Common myeloid progenitor, CD34-positive (primary cell): ENCODE data around the gene LYPLA2.
"Not testable (repeated sequence)": the region's sequence is repeated elsewhere in the genome, so short reads cannot be mapped to it uniquely, and the experiment has no call there.

ENCODE experiments used
- CTCF ChIA-PET: fragments of 350-600 bp; sonication (Branson Sonifier 250); formaldehyde crosslinking; loops from one replicate; lab custom pipeline; 2021; ENCODE audit warnings: antibody characterized with exemption; lab: Charles Lee
- POLR2A ChIA-PET: fragments of 350-600 bp; sonication (Branson Sonifier 250); formaldehyde crosslinking; loops from one replicate; lab custom pipeline; 2021; ENCODE audit warnings: antibody characterized with exemption; lab: Charles Lee
- DNase-seq, 3 donors: peaks; one replicate each; pipeline versions ENCODE4 v3.0.0 to v3.0.0-alpha.2; 2013
- H3K27ac ChIP-seq, 2 experiments: 1 replicate in 1 of 2; 2 replicates in 1 of 2; pipeline ENCODE4 v1.7.0; 2013; ENCODE audit warnings: inconsistent platforms in 2 of 2, low read length in 2 of 2, mild to moderate bottlenecking in 2 of 2, low read depth in 1 of 2, moderate library complexity in 1 of 2; ENCODE audit not compliant: severe bottlenecking in 2 of 2, insufficient read depth in 1 of 2, poor library complexity in 1 of 2
- H3K27me3 ChIP-seq, 5 experiments: replicated peaks in 2 of 5; 1 replicate in 3 of 5; 2 replicates in 2 of 5; pipeline versions ENCODE4 v1.6.1 to v1.7.0; 2013; ENCODE audit warnings: low read length in 4 of 5, mild to moderate bottlenecking in 2 of 5, moderate library complexity in 2 of 5, inconsistent platforms in 1 of 5; ENCODE audit not compliant: insufficient read depth in 5 of 5, control insufficient read depth in 4 of 5
- H3K36me3 ChIP-seq, 4 experiments: 1 replicate in 2 of 4; 2 replicates in 2 of 4; pipeline versions ENCODE4 v1.6.1 to v1.7.0; 2013; ENCODE audit warnings: low read length in 3 of 4, control low read depth in 1 of 4, mild to moderate bottlenecking in 1 of 4; ENCODE audit not compliant: control insufficient read depth in 4 of 4, insufficient read depth in 4 of 4
- H3K4me1 ChIP-seq, 4 experiments: 1 replicate in 3 of 4; 2 replicates in 1 of 4; pipeline versions ENCODE4 v1.6.1 to v1.7.1; 2013; ENCODE audit warnings: low read length in 3 of 4, mild to moderate bottlenecking in 3 of 4, control low read depth in 1 of 4, inconsistent platforms in 1 of 4, moderate library complexity in 1 of 4; ENCODE audit not compliant: control insufficient read depth in 4 of 4, insufficient read depth in 4 of 4; ENCODE audit errors: control extremely low read depth in 1 of 4
- H3K4me3 ChIP-seq, 7 experiments: 1 replicate in 4 of 7; 2 replicates in 3 of 7; pipeline versions ENCODE4 v1.5.1 to v1.7.0; 2013; ENCODE audit warnings: mild to moderate bottlenecking in 7 of 7, low read length in 6 of 7, moderate library complexity in 6 of 7, inconsistent platforms in 2 of 7, low read depth in 2 of 7, control low read depth in 1 of 7; ENCODE audit not compliant: insufficient read depth in 4 of 7, control insufficient read depth in 1 of 7; ENCODE audit errors: extremely low read depth in 1 of 7
- H3K9me3 ChIP-seq, 5 experiments: 1 replicate in 4 of 5; 2 replicates in 1 of 5; pipeline versions ENCODE4 v1.6.1 to v1.7.1; 2013; ENCODE audit warnings: low read length in 4 of 5, mild to moderate bottlenecking in 2 of 5, inconsistent platforms in 1 of 5, low read depth in 1 of 5, moderate library complexity in 1 of 5; ENCODE audit not compliant: control insufficient read depth in 4 of 5, insufficient read depth in 2 of 5; ENCODE audit errors: control extremely low read depth in 1 of 5
- WGBS: methylation state at CpG from one replicate; pipeline ENCODE4 v1.1.5; 2013; ENCODE audit not compliant: insufficient coverage; 5-methylcytosine and 5-hydroxymethylcytosine counted together

Gene LYPLA2

DNA sequence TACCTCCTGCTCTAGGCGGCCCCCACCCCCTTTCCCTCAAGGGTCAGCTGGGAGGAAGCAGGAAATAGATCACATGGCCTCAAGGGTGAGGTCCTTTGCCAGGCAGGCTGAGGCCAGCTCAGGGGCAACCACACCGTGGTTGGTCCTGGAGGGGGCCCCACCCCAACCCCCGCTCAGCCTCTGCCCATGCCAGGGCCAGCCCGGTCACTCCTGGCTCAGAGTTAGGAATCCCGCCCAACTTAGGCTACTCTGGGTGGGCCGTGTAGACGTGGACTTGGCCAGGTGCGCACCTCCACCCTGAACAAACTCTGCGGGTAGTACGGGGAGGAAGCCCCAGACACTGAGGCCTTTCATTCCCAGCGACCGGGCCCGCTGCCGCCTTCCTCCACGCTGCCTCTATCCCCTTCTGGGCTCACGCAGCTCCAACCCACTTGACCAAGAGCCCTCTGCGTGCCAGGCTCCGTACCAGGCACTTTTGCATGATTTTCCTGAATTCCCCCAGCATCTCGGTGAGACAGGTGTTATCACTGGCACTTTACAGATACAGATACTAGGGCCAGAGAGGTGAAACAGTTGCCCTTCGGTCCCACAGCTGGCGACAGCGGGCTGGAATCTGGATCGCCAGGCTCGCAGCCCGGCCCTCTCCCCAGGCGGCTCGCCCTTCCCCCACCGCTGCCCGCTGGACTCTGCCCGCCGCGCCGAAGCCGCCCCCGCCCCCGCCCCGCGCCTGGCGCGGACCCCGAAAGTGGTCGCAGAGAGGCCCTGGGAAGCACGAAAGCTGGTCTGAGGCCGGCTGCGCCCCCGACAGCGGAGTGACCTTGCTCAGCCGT is 8.8 kb downstream of the LYPLA2 start:
- peak overlapping the region; percentile 57 to 89 (median 81) for H3K4me3 ChIP-seq
- H3K27me3 ChIP-seq = no peaks in the 10 kb centered on the region
- DNase-seq = peak in 1 of 3 donors; percentile 48
- H3K9me3 ChIP-seq = no peaks in the 10 kb centered on the region
- WGBS = under 1% methylated on average over 25 of the region's 48 CpGs
- CTCF ChIA-PET = interaction anchor here (1.0 to 4.6 kb wide), 7 partner anchors 10 to 117 kb away, joined by 3 to 28 read pairs (median 4); partner anchors contain the start of gene PITHD1
- H3K4me1 ChIP-seq = peaks cover 0 to 24% (median 21%) of the 10 kb centered on the region in 4 experiments
- POLR2A ChIA-PET = interaction anchor here (0.6 to 0.9 kb wide), 2 partner anchors 23 to 28 kb away, joined by 3 to 6 read pairs; no protein-coding TSS in a partner anchor
- peaks cover 0 to 40% (median 25%) of the 10 kb centered on the region in 4 experiments for H3K36me3 ChIP-seq
- H3K27ac ChIP-seq = peak overlapping the region in 1 of 2 experiments; percentile 86

DNA sequence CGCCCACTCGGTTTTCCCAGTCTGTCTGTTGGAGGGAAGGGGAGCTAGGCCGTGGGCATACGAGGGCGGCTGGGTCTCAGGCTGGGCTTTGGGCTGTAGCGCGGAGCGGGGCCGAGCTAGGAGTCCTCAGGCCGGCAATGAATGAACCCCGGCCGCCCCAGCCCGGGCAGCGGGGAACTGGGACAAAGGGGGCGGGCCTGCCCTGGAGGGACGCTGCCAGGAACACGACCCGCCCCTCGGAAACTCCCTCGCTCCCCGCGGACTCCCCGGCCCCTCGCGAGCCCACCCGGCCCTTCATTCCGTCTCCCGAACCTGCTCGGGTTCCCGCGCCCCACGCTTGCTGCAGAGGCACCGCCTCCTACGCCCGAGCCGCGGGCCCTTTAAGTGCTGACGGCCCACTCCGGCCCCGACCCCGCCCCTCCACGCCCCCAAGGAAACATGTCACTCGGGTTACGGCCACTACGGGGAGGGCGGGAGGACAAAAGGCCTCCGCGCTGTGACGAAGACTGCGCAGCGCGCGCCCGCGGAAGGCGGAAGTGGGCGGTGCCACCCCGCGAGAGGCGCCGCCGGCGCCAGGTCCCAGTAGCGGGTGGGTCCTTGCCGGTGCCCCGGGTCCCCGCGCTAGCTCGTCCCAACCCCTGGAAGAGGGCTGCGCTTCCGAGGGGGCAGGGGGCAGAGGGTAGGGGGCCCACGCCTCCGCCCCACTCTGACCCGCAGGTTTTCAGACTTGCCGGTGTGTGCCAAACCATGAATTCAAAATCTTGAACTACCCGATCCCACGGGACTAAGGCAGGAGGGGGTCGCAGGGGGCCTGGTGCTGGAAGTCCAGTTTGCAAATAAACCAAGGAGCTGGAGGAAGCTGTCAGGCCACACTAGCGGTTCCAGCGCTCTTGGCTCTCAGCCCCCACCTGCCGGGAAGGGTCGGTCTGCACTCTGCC is 9.7 kb downstream of the LYPLA2 start, which contains the start of gene GALE:
GALE (minus strand) TSS at position 355 of the 938 bp plus-strand sequence. CDS start 1,747 bp downstream, outside the sequence.
- no peaks in the 10 kb centered on the region for H3K9me3 ChIP-seq
- POLR2A ChIA-PET = interaction anchor here (0.9 to 1.6 kb wide), 2 partner anchors 23 to 28 kb away, joined by 6 read pairs; partner anchors contain the start of gene PITHD1
- 0% methylated on average over 55 of the region's 82 CpGs for WGBS
- H3K4me3 ChIP-seq = peak within 1 kb of the TSS; percentile 57 to 89 (median 81)
- peaks cover 0 to 33% (median 23%) of the 10 kb centered on the region in 4 experiments for H3K36me3 ChIP-seq
- H3K27me3 ChIP-seq = no peaks in the 10 kb centered on the region
- CTCF ChIA-PET = interaction anchor here (1.0 to 4.6 kb wide), 6 partner anchors 10 to 116 kb away, joined by 3 to 28 read pairs (median 12); partner anchors contain the start of gene PITHD1
- peak within 1 kb of the TSS; percentile 64 to 86 for H3K27ac ChIP-seq
- H3K4me1 ChIP-seq = peaks cover 0 to 26% (median 21%) of the 10 kb centered on the region in 4 experiments
- DNase-seq = peak; percentile 95 to 97 (median 97)

- Histone ChIP-seq H3K36me3 (peaks cover 0 to 28% (median 20%) of the 10 kb centered on the region in 4 experiments), H3K4me3 (peak overlapping the region; percentile 40 to 89 (median 78)), H3K27me3 (no peaks in the 10 kb centered on the region), H3K9me3 (no peaks in the 10 kb centered on the region), H3K4me1 (peaks cover 0 to 28% (median 21%) of the 10 kb centered on the region in 4 experiments), H3K27ac (peak overlapping the region; percentile 64 to 86)
- DNase-seq = no peak
- ChIA-PET POLR2A (interaction anchor here (1.0 to 1.6 kb wide), 2 partner anchors 9 to 23 kb away, joined by 4 to 6 read pairs; partner anchors contain the start of gene PITHD1), CTCF (interaction anchor here (0.8 to 4.6 kb wide), 6 partner anchors 10 to 115 kb away, joined by 3 to 28 read pairs (median 11); partner anchors contain the start of genes FUCA1 and PITHD1)
- WGBS = 69% methylated on average over 15 of the region's 19 CpGs
Observed at GRCh38 chr1:23801338-23801748, 10.4 kb downstream of the LYPLA2 start.

GRCh38 chr1:23801876-23802275 is 10.9 kb downstream of the LYPLA2 start:
- ChIA-PET CTCF (interaction anchor here (0.8 to 4.6 kb wide), 12 partner anchors 9 to 171 kb away, joined by 3 to 28 read pairs (median 4); partner anchors contain the start of genes FUCA1 and PITHD1), POLR2A (interaction anchor here (1.0 to 1.6 kb wide), 2 partner anchors 9 to 24 kb away, joined by 4 to 6 read pairs; partner anchors contain the start of gene PITHD1)
- DNase-seq = no peak
- H3K4me1 ChIP-seq = peaks cover 0 to 33% (median 24%) of the 10 kb centered on the region in 4 experiments
- H3K9me3 ChIP-seq = no peaks in the 10 kb centered on the region
- no peak overlapping the region for H3K4me3 ChIP-seq
- 82% methylated on average over 7 of the region's 10 CpGs for WGBS
- no peaks in the 10 kb centered on the region for H3K27me3 ChIP-seq
- peaks cover 2 to 27% (median 17%) of the 10 kb centered on the region in 4 experiments for H3K36me3 ChIP-seq
- H3K27ac ChIP-seq = no peak overlapping the region

DNA sequence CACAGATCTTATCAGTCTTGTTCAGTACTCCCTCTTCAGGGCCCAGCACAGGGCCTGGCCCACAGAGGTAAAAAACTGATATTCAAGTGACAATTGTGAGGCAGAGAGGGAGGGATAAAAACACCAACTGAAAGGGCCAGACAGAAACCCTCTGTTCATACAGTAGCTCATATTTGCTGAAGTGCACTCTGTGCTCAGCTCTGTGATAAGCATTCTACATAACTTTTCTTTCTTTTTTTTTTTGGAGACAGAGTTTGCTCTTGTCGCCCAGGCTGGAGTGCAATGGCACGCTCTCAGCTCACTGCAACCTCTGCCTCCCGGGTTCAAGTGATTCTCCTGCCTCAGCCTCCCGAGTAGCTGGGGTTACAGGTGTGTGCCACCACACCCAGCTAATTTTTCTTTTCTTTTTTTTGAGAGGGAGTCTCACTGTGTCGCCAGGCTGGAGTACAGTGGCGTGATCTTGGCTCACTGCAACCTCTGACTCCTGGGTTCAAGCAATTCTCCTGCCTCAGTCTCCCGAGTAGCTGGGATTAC is 11.9 kb downstream of the LYPLA2 start:
- H3K4me3 ChIP-seq, DNase-seq, H3K9me3 ChIP-seq, H3K27me3 ChIP-seq, H3K27ac ChIP-seq, POLR2A ChIA-PET: not testable (repeated sequence)
- CTCF ChIA-PET = interaction anchor here (1.0 to 3.2 kb wide), 8 partner anchors 8 to 170 kb away, joined by 3 to 24 read pairs (median 6); no protein-coding TSS in a partner anchor
- WGBS = 100% methylated on average over 3 of the region's 7 CpGs
- Histone ChIP-seq H3K4me1 (peaks cover 3 to 43% (median 34%) of the 10 kb centered on the region in 4 experiments), H3K36me3 (peaks cover 2 to 19% (median 10%) of the 10 kb centered on the region in 4 experiments)

DNA sequence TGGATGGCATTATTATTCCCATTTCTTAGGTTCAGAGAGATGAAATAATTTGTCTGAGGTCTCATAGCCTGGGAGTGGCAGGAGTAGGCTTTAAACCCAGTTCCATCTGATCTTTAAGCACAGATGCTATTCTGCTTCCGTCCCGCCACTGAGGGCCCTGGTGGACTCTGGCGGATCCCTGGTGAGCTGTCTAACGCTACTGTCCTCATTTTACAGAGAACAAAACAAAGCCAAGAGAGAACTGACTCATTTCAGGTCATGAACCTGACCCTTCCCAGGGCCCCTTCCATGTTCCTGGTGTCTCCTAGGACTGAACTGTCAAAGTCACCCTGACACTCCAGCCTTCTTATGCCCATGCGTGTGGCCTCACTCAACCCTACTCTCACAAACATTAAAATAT is 12.7 kb downstream of the LYPLA2 start:
- no peaks in the 10 kb centered on the region for H3K27me3 ChIP-seq
- H3K9me3 ChIP-seq = no peaks in the 10 kb centered on the region
- peaks cover 3 to 49% (median 40%) of the 10 kb centered on the region in 4 experiments for H3K4me1 ChIP-seq
- no peak overlapping the region for H3K4me3 ChIP-seq
- H3K36me3 ChIP-seq = peaks cover 2 to 14% (median 8%) of the 10 kb centered on the region in 4 experiments
- DNase-seq = no peak
- ChIA-PET CTCF (interaction anchor here (0.9 to 3.2 kb wide), 4 partner anchors 18 to 113 kb away, joined by 3 to 18 read pairs (median 6); no protein-coding TSS in a partner anchor), POLR2A (interaction anchor here (0.6 kb wide), 1 partner anchor 154 kb away, joined by 3 read pairs; no protein-coding TSS in a partner anchor)
- 100% methylated on average over 5 of the region's 5 CpGs for WGBS
- H3K27ac ChIP-seq = no peak overlapping the region
